Endothelial cell of umbilical vein (primary cell): Measurements from ENCODE around the gene SFT2D3.

ENCODE experiments used
- JUN ChIP-seq: IDR thresholded peaks from 2 replicates; pipeline ENCODE4 v1.6.1; 2011; ENCODE audit warnings: borderline replicate concordance, low read depth; ENCODE audit not compliant: insufficient read length, insufficient read depth
- POLR2AphosphoS5 ChIP-seq: IDR thresholded peaks from 2 replicates; pipeline ENCODE4 v1.6.1; 2012; ENCODE audit warnings: low read depth, mild to moderate bottlenecking, control low read depth, low read length, moderate library complexity; ENCODE audit not compliant: insufficient read depth
- TF ChIP-seq, protein P1 (sequence below), 2 donors: IDR thresholded peaks; 1 replicate in 1 of 2; 2 replicates in 1 of 2; pipeline ENCODE4 v1.5.1; 2011; ENCODE audit warnings: low read length in 2 of 2, mild to moderate bottlenecking in 2 of 2, moderate library complexity in 2 of 2, control low read depth in 1 of 2, inconsistent platforms in 1 of 2, low read depth in 1 of 2; ENCODE audit not compliant: insufficient read depth in 1 of 2; ENCODE audit errors: extremely low read depth in 1 of 2

DNA sequence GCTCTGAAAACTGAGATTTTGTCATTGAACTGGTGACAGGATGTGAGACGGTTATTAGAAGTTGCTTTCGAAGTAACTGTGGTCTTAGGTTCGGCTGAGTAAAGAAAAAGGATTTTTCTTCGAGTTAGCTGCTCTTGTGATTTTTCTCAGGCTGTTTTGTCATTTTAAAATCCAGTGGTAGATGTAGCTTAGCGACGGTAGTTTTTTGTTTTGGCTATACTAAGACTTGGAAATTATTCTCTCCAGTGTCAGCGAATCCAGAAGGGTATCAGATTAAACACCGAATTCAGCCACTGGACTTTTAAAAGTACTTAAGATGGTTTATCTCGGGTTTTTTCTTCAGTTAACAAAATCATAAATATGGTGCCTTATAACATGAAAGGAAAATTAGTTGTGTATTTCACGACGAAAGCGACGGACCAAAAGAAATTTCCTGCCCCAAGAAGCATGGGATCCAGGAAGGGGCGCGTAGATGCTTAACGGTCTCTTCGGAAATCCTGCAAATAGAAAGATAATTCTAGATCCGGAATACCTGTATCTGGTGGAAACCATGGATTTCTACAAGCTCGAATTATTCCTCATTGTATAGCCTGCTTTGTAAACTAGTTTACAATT is 1.2 kb downstream of the SFT2D3 start:
- TF ChIP-seq, protein P1, sequence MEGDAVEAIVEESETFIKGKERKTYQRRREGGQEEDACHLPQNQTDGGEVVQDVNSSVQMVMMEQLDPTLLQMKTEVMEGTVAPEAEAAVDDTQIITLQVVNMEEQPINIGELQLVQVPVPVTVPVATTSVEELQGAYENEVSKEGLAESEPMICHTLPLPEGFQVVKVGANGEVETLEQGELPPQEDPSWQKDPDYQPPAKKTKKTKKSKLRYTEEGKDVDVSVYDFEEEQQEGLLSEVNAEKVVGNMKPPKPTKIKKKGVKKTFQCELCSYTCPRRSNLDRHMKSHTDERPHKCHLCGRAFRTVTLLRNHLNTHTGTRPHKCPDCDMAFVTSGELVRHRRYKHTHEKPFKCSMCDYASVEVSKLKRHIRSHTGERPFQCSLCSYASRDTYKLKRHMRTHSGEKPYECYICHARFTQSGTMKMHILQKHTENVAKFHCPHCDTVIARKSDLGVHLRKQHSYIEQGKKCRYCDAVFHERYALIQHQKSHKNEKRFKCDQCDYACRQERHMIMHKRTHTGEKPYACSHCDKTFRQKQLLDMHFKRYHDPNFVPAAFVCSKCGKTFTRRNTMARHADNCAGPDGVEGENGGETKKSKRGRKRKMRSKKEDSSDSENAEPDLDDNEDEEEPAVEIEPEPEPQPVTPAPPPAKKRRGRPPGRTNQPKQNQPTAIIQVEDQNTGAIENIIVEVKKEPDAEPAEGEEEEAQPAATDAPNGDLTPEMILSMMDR (IDR thresholded peaks at IDR 0.05; ENCODE audit: extremely low read depth in 1 of 2, insufficient read depth in 1 of 2, low read depth in 1 of 2, low read length in 2 of 2), result no peak
- TF ChIP-seq POLR2AphosphoS5 (no peak), JUN (no peak)
